MM.1S (cell line): Measurements from ENCODE around the gene EMILIN2.

Source experiments
- DNase-seq: peaks from one replicate; pipeline ENCODE4 v3.0.0-alpha.2; 2015
- H2AFZ ChIP-seq: fragments of 300-600 bp; sonication (generic); 2 replicates; pipeline ENCODE4 v1.6.0; 2016; ENCODE audit warnings: antibody characterized with exemption, low read length
- H3F3A ChIP-seq: fragments of 300-600 bp; sonication (generic); 2 replicates; pipeline ENCODE4 v1.6.1; 2016; ENCODE audit warnings: mild to moderate bottlenecking, antibody characterized with exemption, low read length, moderate library complexity, mixed read lengths; ENCODE audit not compliant: insufficient read depth
- H3K27ac ChIP-seq: fragments of 300-600 bp; sonication (generic); 2 replicates; pipeline ENCODE4 v1.5.1; 2016; ENCODE audit warnings: mild to moderate bottlenecking, low read length
- H3K27me3 ChIP-seq: fragments of 300-600 bp; sonication (generic); replicated peaks from 2 replicates; pipeline ENCODE4 v1.6.0; 2016; ENCODE audit warnings: low read length; ENCODE audit not compliant: insufficient read depth
- H3K36me3 ChIP-seq: fragments of 300-600 bp; sonication (generic); replicated peaks from 2 replicates; pipeline ENCODE4 v1.6.1; 2016; ENCODE audit warnings: mild to moderate bottlenecking, low read length, mixed read lengths; ENCODE audit not compliant: insufficient read depth
- H3K4me1 ChIP-seq: fragments of 300-600 bp; sonication (generic); 2 replicates; pipeline ENCODE4 v1.6.1; 2016; ENCODE audit warnings: low read length, mixed read lengths
- H3K4me2 ChIP-seq: fragments of 300-600 bp; sonication (generic); 2 replicates; pipeline ENCODE4 v1.6.0; 2016; ENCODE audit warnings: low read depth, low read length
- H3K4me3 ChIP-seq: fragments of 300-600 bp; sonication (generic); 2 replicates; pipeline ENCODE4 v1.5.1; 2016; ENCODE audit warnings: low read length, mixed read lengths
- H3K79me2 ChIP-seq: fragments of 300-600 bp; sonication (generic); 2 replicates; pipeline ENCODE4 v1.6.1; 2016; ENCODE audit warnings: mixed run types, low read length, mixed read lengths
- H3K9ac ChIP-seq: fragments of 300-600 bp; sonication (generic); 2 replicates; pipeline ENCODE4 v1.6.1; 2016; ENCODE audit warnings: low read length, mixed read lengths
- H3K9me2 ChIP-seq: fragments of 300-600 bp; sonication (generic); replicated peaks from 2 replicates; pipeline ENCODE4 v1.6.1; 2016; ENCODE audit warnings: mild to moderate bottlenecking, low read length, mixed read lengths; ENCODE audit not compliant: insufficient read depth
- H3K9me3 ChIP-seq: fragments of 300-600 bp; sonication (generic); replicated peaks from 2 replicates; pipeline ENCODE4 v1.6.1; 2016; ENCODE audit warnings: mild to moderate bottlenecking, low read length, mixed read lengths; ENCODE audit not compliant: insufficient read depth
- H4K20me1 ChIP-seq: fragments of 300-600 bp; sonication (generic); 2 replicates; pipeline ENCODE4 v1.6.1; 2016; ENCODE audit warnings: mild to moderate bottlenecking, low read length, moderate library complexity, mixed read lengths; ENCODE audit not compliant: insufficient read depth
- EZH2 ChIP-seq: fragments of 300-600 bp; sonication (generic); optimal IDR thresholded peaks from 2 replicates; pipeline ENCODE3; 2017; ENCODE audit warnings: low read depth, mild to moderate bottlenecking, antibody characterized with exemption, low read length, mixed read lengths
- EZH2phosphoT487 ChIP-seq: fragments of 300-600 bp; sonication (generic); IDR thresholded peaks from 2 replicates; pipeline ENCODE4 v1.6.1; 2018; ENCODE audit warnings: antibody characterized with exemption, low read length
- TF ChIP-seq, protein P1 (sequence below): fragments of 300-600 bp; sonication (generic); IDR thresholded peaks from 2 replicates; pipeline ENCODE4 v1.5.1; 2016; ENCODE audit warnings: antibody characterized with exemption, low read length, mixed read lengths

EMILIN2 gene

GRCh38 chr18:2894131-2894840 lies 47.5 kb downstream of the EMILIN2 start:
- no peaks in the 10 kb centered on the region for H3K9me3 ChIP-seq
- H3K36me3 ChIP-seq, result no peaks in the 10 kb centered on the region
- no peaks in the 10 kb centered on the region for H3K79me2 ChIP-seq
- H3K9me2 ChIP-seq, result no peaks in the 10 kb centered on the region
- TF ChIP-seq, protein P1, sequence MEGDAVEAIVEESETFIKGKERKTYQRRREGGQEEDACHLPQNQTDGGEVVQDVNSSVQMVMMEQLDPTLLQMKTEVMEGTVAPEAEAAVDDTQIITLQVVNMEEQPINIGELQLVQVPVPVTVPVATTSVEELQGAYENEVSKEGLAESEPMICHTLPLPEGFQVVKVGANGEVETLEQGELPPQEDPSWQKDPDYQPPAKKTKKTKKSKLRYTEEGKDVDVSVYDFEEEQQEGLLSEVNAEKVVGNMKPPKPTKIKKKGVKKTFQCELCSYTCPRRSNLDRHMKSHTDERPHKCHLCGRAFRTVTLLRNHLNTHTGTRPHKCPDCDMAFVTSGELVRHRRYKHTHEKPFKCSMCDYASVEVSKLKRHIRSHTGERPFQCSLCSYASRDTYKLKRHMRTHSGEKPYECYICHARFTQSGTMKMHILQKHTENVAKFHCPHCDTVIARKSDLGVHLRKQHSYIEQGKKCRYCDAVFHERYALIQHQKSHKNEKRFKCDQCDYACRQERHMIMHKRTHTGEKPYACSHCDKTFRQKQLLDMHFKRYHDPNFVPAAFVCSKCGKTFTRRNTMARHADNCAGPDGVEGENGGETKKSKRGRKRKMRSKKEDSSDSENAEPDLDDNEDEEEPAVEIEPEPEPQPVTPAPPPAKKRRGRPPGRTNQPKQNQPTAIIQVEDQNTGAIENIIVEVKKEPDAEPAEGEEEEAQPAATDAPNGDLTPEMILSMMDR, result no peak
- no peak overlapping the region for H3K9ac ChIP-seq
- H3K4me3 ChIP-seq, result no peak overlapping the region
- H3F3A ChIP-seq, result no peaks in the 10 kb centered on the region
- no peak overlapping the region for H2AFZ ChIP-seq
- H3K27ac ChIP-seq, result no peak overlapping the region
- H3K27me3 ChIP-seq, result no peaks in the 10 kb centered on the region
- no peak for DNase-seq
- no peak overlapping the region for H3K4me2 ChIP-seq
- H4K20me1 ChIP-seq, result no peaks in the 10 kb centered on the region
- H3K4me1 ChIP-seq, result no peaks in the 10 kb centered on the region

DNA sequence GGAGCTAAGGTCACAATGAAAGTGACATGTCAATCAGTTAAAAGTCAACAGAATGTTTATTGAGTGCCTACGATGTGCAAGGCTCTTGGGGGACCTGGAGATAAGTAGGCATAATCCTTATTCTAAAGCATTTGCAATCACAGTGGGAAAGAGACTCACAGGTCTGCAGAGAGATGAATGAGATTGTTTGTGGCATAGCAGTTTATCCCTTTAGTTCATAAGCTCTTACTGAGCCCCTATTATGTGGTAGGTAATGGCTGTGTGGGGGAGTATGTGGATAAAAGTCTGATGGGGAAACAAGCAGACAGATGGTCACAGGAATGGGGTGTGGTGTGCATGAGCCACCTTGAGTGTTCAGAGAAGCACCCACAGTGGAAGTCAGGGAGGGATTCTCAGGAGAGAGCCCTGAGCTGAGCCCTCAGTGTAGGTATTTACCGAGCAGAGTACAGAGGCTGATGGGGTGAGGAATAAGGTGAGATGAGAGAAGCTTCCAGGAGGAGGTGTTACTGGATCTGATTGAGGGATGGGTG lies 48.1 kb downstream of the EMILIN2 start:
- H3K4me1 ChIP-seq, result no peaks in the 10 kb centered on the region
- no peak overlapping the region for H3K4me2 ChIP-seq
- H3K9me2 ChIP-seq, result no peaks in the 10 kb centered on the region
- no peaks in the 10 kb centered on the region for H3K9me3 ChIP-seq
- no peak overlapping the region for H3K27ac ChIP-seq
- no peaks in the 10 kb centered on the region for H3K36me3 ChIP-seq
- H3K79me2 ChIP-seq, result no peaks in the 10 kb centered on the region
- no peak for TF ChIP-seq EZH2phosphoT487
- TF ChIP-seq, protein P1, result no peak
- no peak for TF ChIP-seq EZH2
- no peak for DNase-seq
- H3K27me3 ChIP-seq, result no peaks in the 10 kb centered on the region
- H3K4me3 ChIP-seq, result no peak overlapping the region
- H4K20me1 ChIP-seq, result no peaks in the 10 kb centered on the region
- H2AFZ ChIP-seq, result no peak overlapping the region
- no peaks in the 10 kb centered on the region for H3F3A ChIP-seq
- H3K9ac ChIP-seq, result no peak overlapping the region

GRCh38 chr18:2895391-2895790 lies 48.6 kb downstream of the EMILIN2 start:
- Histone ChIP-seq H3K36me3 (no peaks in the 10 kb centered on the region), H3K9me2 (no peaks in the 10 kb centered on the region), H3K27ac (no peak overlapping the region), H3F3A (no peaks in the 10 kb centered on the region), H2AFZ (no peak overlapping the region), H3K4me3 (no peak overlapping the region), H3K4me1 (no peaks in the 10 kb centered on the region), H3K4me2 (no peak overlapping the region), H3K79me2 (no peaks in the 10 kb centered on the region), H3K27me3 (no peaks in the 10 kb centered on the region), H3K9ac (no peak overlapping the region), H4K20me1 (no peaks in the 10 kb centered on the region), H3K9me3 (no peaks in the 10 kb centered on the region)
- no peak for DNase-seq
- TF ChIP-seq EZH2phosphoT487, result no peak

DNA sequence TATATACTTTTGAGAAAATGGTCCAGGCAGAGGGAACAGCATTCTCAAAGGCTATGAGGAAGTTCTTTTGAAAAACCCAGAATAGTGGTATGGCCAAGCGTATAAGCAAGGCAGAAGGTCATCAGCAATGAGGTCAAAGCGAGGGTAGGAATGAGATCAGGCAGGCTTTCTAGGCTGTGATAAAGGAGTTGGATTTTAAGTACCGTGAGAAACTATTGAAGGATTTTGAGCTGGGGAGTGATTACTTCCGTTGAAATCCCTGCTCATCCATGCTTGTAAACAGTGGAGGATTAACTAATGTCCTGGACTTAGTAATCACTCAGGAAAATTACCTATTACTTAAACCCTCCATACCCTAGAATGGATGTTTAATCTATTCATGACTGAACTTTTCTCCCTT lies 50.2 kb downstream of the EMILIN2 start:
- 0 out of 2 replicates have a peak, but pooled peaks cover 6% of the 10 kb centered on the region for H3F3A ChIP-seq
- no peaks in the 10 kb centered on the region for H3K79me2 ChIP-seq
- no peak overlapping the region for H3K4me2 ChIP-seq
- H3K9ac ChIP-seq, result no peak overlapping the region
- no peaks in the 10 kb centered on the region for H3K36me3 ChIP-seq
- DNase-seq, result no peak
- no peak overlapping the region for H3K4me3 ChIP-seq
- H3K4me1 ChIP-seq, result peaks cover 4% of the 10 kb centered on the region; the same call in 1 of the 2 replicates
- TF ChIP-seq EZH2phosphoT487 (no peak), EZH2 (no peak)
- TF ChIP-seq, protein P1, result no peak
- H3K9me3 ChIP-seq, result no peaks in the 10 kb centered on the region
- H4K20me1 ChIP-seq, result no peaks in the 10 kb centered on the region
- H3K9me2 ChIP-seq, result no peaks in the 10 kb centered on the region
- no peak overlapping the region for H3K27ac ChIP-seq
- H2AFZ ChIP-seq, result no peak overlapping the region
- H3K27me3 ChIP-seq, result no peaks in the 10 kb centered on the region
